HG02763 (cell line): ENCODE data around the gene WASF2.
"Not testable (repeated sequence)": the region's sequence is repeated elsewhere in the genome, so short reads cannot be mapped to it uniquely, and the experiment has no call there.

ENCODE experiments used
- ATAC-seq: cut with Tn5 transposase; IDR thresholded peaks from one replicate; pipeline ENCODE4 v1.9.1; 2021; ENCODE audit warnings: mild to moderate bottlenecking, moderate library complexity; ENCODE audit not compliant: unreplicated experiment

The WASF2 gene

GRCh38 chr1:27399251-27400025 is 90.5 kb downstream of the WASF2 start:
- no peak for ATAC-seq

GRCh38 chr1:27398405-27399149 is 91.4 kb downstream of the WASF2 start:
- ATAC-seq: no peak

- no peak for ATAC-seq
Measured at GRCh38 chr1:27397749-27398148, 92.2 kb downstream of the WASF2 start.

GRCh38 chr1:27397110-27397509 is 92.9 kb downstream of the WASF2 start:
- ATAC-seq: no peak

GRCh38 chr1:27395441-27396195 is 94.3 kb downstream of the WASF2 start:
- no peak for ATAC-seq

GRCh38 chr1:27394925-27395324 is 95.0 kb downstream of the WASF2 start:
- no peak for ATAC-seq

- no peak for ATAC-seq
Measured at GRCh38 chr1:27394282-27394658, 95.7 kb downstream of the WASF2 start.

- ATAC-seq: no peak
Measured at GRCh38 chr1:27393641-27394281, 96.2 kb downstream of the WASF2 start.

GRCh38 chr1:27392778-27393635 is 97.0 kb downstream of the WASF2 start:
- ATAC-seq: no peak

GRCh38 chr1:27392096-27392777 is 97.7 kb downstream of the WASF2 start, which contains the start of gene GPR3:
Gene GPR3, plus strand, starts transcription at chr1:27392622. Its CDS starts 1,177 bp downstream, at chr1:27393799.
- peak; percentile 67 for ATAC-seq

- ATAC-seq: no peak
Measured at GRCh38 chr1:27391511-27392095, 98.4 kb downstream of the WASF2 start.

GRCh38 chr1:27388337-27389005 is 101.5 kb downstream of the WASF2 start:
- ATAC-seq: no peak

GRCh38 chr1:27384797-27385196 is 105.2 kb downstream of the WASF2 start:
- not testable (repeated sequence) for ATAC-seq

GRCh38 chr1:27383661-27384060 is 106.3 kb downstream of the WASF2 start:
- no peak for ATAC-seq

- ATAC-seq: no peak
Measured at GRCh38 chr1:27383039-27383605, 106.8 kb downstream of the WASF2 start, which contains the start of gene CD164L2. Gene CD164L2, minus strand, starts transcription at chr1:27383333. Its CDS starts 94 bp downstream, at chr1:27383239.

- no peak for ATAC-seq
Measured at GRCh38 chr1:27381969-27382762, 107.8 kb downstream of the WASF2 start.
